ENCODE results near the gene TERC. TPM values are rescaled to one million over a fixed set of nuclear protein-coding genes. Genes with fewer than 3 reads are reported as not detected.
"Not testable (repeated sequence)": the region's sequence is repeated elsewhere in the genome, so short reads cannot be mapped to it uniquely, and the experiment has no call there.

Gene TERC
- total RNA-seq, 1 experiment from 2014 or later: 118 TPM

GRCh38 chr3:169772897-169773816, 8.3 kb upstream of the TERC start, which contains the start of gene MYNN:
MYNN (plus strand) TSS chr3:169773396; CDS start chr3:169774296, 900 bp downstream.
- in situ Hi-C loops (cut with HindIII; ENCODE audit: low sequenced_read_pairs): no loop called here
- peak; percentile 93 for DNase-seq (ENCODE audit: low spot score)

DNA sequence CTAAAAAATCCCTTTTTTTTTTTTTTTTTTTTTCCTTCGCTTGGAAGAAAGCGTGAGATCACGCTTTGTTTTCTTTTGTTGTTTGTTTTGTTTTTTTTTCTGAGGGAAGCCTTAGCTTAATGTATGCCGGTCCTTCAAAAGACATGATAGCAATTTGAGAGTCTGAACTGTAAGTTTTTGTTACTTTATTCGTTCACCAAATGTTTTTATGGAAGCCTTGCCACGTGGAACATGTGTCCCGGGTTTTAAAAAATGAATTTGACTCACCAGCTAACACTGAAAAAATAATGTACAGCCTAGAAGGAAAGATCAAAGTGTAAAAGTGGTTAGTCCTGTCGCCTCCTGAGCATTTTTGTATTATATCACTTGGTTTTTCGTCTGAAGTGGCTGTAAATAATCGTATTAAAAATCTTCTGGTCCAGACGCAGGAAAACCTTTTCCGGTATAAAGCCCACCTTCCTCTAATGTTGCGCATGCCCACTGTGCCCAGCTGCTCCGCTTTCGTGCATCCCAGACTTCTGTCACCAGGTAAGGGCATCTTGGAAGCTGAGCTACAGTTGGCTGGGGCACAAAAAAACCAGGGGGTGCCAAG, 7.5 kb upstream of the TERC start:
- peak; percentile 92 for DNase-seq (ENCODE audit: low spot score)
- in situ Hi-C loops (cut with HindIII; ENCODE audit: low sequenced_read_pairs): no loop called here

DNA sequence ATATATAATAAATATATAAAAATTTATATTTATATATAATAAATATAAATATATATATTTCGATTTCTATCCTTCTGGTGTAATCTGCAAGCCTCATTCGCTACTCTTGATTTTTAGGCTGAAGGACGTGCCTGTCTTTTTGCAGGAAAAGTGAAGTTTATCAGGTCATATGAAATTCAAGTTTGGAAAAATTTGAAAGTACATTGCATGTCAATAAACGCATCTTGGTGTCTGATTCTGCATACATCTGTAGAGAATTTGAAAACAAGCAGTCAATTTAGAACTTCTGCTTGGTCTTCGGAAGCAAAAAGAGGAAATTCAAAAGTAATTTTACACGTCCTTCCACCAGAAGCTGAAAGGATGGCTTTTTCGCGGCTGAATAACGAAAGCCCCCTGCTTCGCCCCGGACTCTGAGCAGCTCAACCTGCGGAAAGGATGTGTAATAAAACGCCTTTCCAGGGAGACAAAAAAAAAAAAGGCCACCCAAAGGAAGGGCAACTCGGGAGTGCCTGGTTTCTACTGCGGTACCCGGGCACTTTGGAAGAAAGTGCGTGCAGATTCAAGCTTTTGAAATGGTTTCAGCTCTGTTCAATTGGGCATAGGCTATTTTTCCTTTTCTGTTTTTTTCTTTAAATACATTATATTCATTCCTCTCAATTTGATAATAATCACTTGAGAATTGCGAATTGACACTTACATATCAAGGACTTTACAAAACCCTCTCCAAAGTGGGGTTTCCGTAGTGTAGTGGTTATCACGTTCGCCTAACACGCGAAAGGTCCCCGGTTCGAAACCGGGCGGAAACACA, 6.8 kb upstream of the TERC start:
- DNase-seq (ENCODE audit: low spot score): peak; percentile 88
- in situ Hi-C loops (cut with HindIII; ENCODE audit: low sequenced_read_pairs): no loop called here

- in situ Hi-C loops (cut with HindIII; ENCODE audit: low sequenced_read_pairs): no loop called here
- DNase-seq (ENCODE audit: low spot score): peak; percentile 77
Observed at GRCh38 chr3:169769287-169770181, 4.7 kb upstream of the TERC start, which contains the start of gene ACTRT3. ACTRT3 (minus strand) TSS chr3:169769561; CDS start chr3:169769520, 41 bp downstream.

DNA sequence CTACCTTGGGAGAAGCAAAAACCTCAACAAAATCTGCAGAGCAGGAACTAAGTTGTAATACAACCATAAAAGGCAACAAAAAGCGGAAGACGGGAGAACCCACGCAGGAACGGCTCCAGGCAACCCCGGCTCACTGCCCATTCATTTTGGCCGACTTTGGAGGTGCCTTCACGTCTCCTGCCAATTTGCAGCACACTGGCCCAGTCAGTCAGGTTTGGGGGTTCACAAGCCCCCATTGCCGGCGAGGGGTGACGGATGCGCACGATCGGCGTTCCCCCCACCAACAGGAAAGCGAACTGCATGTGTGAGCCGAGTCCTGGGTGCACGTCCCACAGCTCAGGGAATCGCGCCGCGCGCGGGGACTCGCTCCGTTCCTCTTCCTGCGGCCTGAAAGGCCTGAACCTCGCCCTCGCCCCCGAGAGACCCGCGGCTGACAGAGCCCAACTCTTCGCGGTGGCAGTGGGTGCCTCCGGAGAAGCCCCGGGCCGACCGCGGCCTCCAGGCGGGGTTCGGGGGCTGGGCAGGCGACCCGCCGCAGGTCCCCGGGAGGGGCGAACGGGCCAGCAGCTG, 463 bp downstream of the TERC start:
- in situ Hi-C loops (cut with HindIII; ENCODE audit: low sequenced_read_pairs): no loop called here
- peak; percentile 77 for DNase-seq (ENCODE audit: low spot score)

DNA sequence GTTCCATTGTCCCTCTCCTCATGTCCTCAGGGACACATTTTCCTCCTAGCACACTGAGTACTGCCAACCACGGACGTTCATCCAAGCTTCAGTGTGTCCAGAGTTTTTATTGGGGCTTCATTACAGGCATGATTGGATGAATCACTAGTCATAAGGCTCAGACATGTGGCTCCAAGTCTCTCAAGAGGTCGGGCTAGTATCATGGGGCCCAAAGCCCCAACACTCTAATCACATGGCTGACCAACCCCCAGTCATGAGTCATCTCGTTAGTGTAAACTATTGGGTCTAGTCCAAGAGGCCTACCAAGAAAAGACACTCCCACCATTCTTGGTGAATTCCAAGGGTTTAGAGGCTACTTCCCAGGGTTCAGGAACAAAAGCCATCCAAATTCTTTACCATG, 4.4 kb downstream of the TERC start:
- no peak for DNase-seq (ENCODE audit: low spot score)
- in situ Hi-C loops (cut with HindIII; ENCODE audit: low sequenced_read_pairs): no loop called here

DNA sequence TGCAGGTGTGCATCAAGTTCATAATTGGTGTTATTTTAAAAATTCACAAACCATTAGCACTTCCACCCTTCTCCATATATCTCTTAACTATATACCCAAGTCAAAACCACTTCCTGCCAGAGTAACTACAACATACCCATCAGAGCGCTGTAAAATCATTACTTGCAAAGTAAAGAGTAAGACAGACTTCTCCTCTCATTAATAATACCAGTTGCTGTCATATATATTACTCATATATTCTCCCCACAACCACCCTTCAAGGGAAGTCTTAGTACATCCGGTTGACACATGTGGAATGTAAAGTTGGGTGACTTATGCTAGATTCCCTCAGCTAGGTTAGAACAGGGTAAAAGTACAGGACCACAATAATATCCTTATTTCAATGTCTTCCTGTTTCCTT, 5.6 kb downstream of the TERC start:
- no peak for DNase-seq (ENCODE audit: low spot score)
- in situ Hi-C loops (cut with HindIII; ENCODE audit: low sequenced_read_pairs): no loop called here

GRCh38 chr3:169758359-169758994, 6.4 kb downstream of the TERC start:
- DNase-seq (ENCODE audit: low spot score): no peak
- in situ Hi-C loops (cut with HindIII; ENCODE audit: low sequenced_read_pairs): no loop called here

- in situ Hi-C loops (cut with HindIII; ENCODE audit: low sequenced_read_pairs): no loop called here
- DNase-seq (ENCODE audit: low spot score): no peak
Observed at GRCh38 chr3:169755488-169755887, 9.4 kb downstream of the TERC start.

- in situ Hi-C loops (cut with HindIII; ENCODE audit: low sequenced_read_pairs): no loop called here
- no peak for DNase-seq (ENCODE audit: low spot score)
Observed at GRCh38 chr3:169754711-169755110, 10.1 kb downstream of the TERC start.

DNA sequence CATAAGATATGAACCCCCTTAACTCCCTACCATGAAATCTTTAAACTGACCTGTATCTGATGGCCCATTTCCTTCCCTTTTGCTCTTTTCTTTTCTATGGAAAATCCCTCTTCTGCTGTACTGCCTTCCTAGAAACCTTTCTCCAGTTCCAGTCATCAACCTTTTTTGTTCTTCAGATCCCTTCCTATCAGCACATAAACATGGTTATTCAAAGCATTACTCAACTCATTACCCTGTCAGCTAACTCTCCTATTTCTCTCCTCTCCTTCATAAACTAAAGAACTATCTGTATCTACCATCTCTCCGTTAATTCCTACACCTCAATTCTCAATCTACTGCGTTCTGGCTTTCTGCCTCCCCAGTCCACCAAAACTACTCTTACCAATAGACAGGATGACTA, 13.0 kb downstream of the TERC start:
- in situ Hi-C loops (cut with HindIII; ENCODE audit: low sequenced_read_pairs): no loop called here

GRCh38 chr3:169750665-169751064, 14.2 kb downstream of the TERC start:
- DNase-seq (ENCODE audit: low spot score): no peak
- in situ Hi-C loops (cut with HindIII; ENCODE audit: low sequenced_read_pairs): no loop called here

More for the DNA sequence above, 13.0 kb downstream of the TERC start:
- no peak for DNase-seq (ENCODE audit: low spot score)

GRCh38 chr3:169748670-169749069, 16.2 kb downstream of the TERC start:
- in situ Hi-C loops (cut with HindIII; ENCODE audit: low sequenced_read_pairs): no loop called here
- no peak for DNase-seq (ENCODE audit: low spot score)

DNA sequence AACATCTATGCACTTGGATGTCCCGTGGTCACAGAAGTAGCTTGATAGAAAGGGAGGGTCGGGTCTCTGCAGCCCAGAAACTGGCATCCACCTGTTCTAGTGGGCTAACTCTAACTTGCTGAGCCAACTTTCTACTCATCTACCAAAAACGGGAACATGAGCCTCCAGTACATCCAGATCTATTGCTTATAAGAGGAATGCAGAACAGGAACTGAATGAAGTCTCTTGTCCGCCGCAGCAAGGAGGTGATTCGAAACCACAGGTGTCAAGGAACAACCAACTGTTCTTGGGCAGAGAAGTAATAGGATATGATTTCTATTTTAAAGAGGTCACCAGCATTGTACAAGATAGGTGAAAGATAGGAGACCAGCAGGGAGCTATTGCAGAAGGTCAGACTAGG, 17.9 kb downstream of the TERC start:
- DNase-seq (ENCODE audit: low spot score): no peak
- in situ Hi-C loops (cut with HindIII; ENCODE audit: low sequenced_read_pairs): no loop called here

- in situ Hi-C loops (cut with HindIII; ENCODE audit: low sequenced_read_pairs): no loop called here
- peak; percentile 30 for DNase-seq (ENCODE audit: low spot score)
Observed at GRCh38 chr3:169744366-169745054, 20.4 kb downstream of the TERC start.

- in situ Hi-C loops (cut with HindIII; ENCODE audit: low sequenced_read_pairs): no loop called here
- no peak for DNase-seq (ENCODE audit: low spot score)
Observed at GRCh38 chr3:169739067-169739466, 25.8 kb downstream of the TERC start.

DNA sequence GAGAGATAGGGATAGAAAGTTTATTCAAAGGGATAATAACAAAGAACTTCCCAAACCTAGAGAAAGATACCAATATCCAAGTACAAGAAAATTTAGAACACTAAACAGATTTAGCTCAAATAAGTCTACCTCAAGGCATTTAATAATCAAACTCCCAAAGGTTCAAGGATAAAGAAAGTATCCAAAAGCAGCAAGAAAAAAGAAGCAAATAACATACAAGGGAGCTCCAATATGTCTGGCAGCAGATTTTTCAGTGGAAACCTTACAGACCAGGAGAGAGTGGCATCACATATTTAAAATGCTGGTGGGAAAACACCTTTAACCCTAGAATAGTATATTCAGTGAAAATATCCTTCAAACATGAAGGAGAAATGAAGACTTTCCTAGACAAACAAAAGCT, 33.0 kb downstream of the TERC start:
- in situ Hi-C loops (cut with HindIII; ENCODE audit: low sequenced_read_pairs); DNase-seq (ENCODE audit: low spot score): not testable (repeated sequence)

Data from G401 (cell line).